T-cell (primary cell): ENCODE results near the gene TMEM131L. TPM values are rescaled to one million over a fixed set of nuclear protein-coding genes. Genes with fewer than 3 reads are reported as not detected.
A peak's percentile ranks its signal among the peaks of the same experiment; 100 is the strongest.

ENCODE experiments used
- ATAC-seq, 4 experiments: fragments of 200-7000 bp in 3 of 4; fragments of 150-1000 bp in 1 of 4; cut with Tn5 transposase; replicated peaks in 1 of 4; 1 replicate in 3 of 4; 2 replicates in 1 of 4; pipeline ENCODE4 v1.10.0; 2021; ENCODE audit warnings: moderate library complexity in 3 of 4, mild to moderate bottlenecking in 2 of 4, moderate number of reproducible peaks in 1 of 4
- CTCF ChIA-PET, 2 donors: fragments of 300-600 bp; sonication (Branson Sonifier 250); formaldehyde crosslinking; loops; one replicate each; lab custom pipeline; 2022; ENCODE audit warnings: antibody characterized with exemption in 2 of 2; lab: Charles Lee
- POLR2A ChIA-PET, 2 donors: fragments of 300-600 bp; sonication (Branson Sonifier 250); formaldehyde crosslinking; loops; one replicate each; lab custom pipeline; 2022; ENCODE audit warnings: antibody characterized with exemption in 2 of 2; lab: Charles Lee
- DNase-seq, 35 experiments: peaks; one replicate each; pipeline versions ENCODE4 v3.0.0 to v3.0.0-alpha.2; 2013 to 2023
- H3K27ac ChIP-seq: one replicate; pipeline ENCODE4 v1.5.1; 2013; ENCODE audit warnings: low read length
- H3K27me3 ChIP-seq, 2 experiments: replicated peaks in 1 of 2; 1 replicate in 1 of 2; 2 replicates in 1 of 2; pipeline versions ENCODE4 v1.6.1 to v1.7.0; 2013; ENCODE audit warnings: low read length in 1 of 2, mixed read lengths in 1 of 2; ENCODE audit not compliant: control insufficient read depth in 2 of 2, insufficient read depth in 2 of 2; ENCODE audit errors: extremely low read depth in 1 of 2
- H3K36me3 ChIP-seq, 2 donors: 1 replicate in 1 of 2; 2 replicates in 1 of 2; pipeline versions ENCODE4 v1.6.1 to v1.7.0; 2013; ENCODE audit warnings: low read length in 1 of 2; ENCODE audit not compliant: control insufficient read depth in 2 of 2, insufficient read depth in 1 of 2; ENCODE audit errors: extremely low read depth in 1 of 2
- H3K4me1 ChIP-seq, 2 experiments: 1 replicate in 1 of 2; 2 replicates in 1 of 2; pipeline versions ENCODE4 v1.6.1 to v1.7.0; 2013; ENCODE audit warnings: low read length in 2 of 2, mixed read lengths in 1 of 2; ENCODE audit not compliant: insufficient read depth in 2 of 2, control insufficient read depth in 1 of 2; ENCODE audit errors: extremely low read depth in 1 of 2
- H3K4me3 ChIP-seq, 2 donors: 1 replicate in 1 of 2; 2 replicates in 1 of 2; pipeline versions ENCODE4 v1.5.1 to v1.7.0; 2013; ENCODE audit warnings: mild to moderate bottlenecking in 2 of 2, low read length in 1 of 2, moderate library complexity in 1 of 2; ENCODE audit not compliant: control insufficient read depth in 1 of 2; ENCODE audit errors: extremely low read depth in 1 of 2
- H3K9me3 ChIP-seq: 2 replicates; pipeline ENCODE4 v1.7.0; 2013
- H3K27ac Mint-ChIP-seq, 2 donors: one replicate each; pipeline ENCODE4 v1.8.0; 2020 to 2021; ENCODE audit warnings: mild to moderate bottlenecking in 2 of 2, mixed read lengths in 2 of 2
- H3K27me3 Mint-ChIP-seq, 2 donors: one replicate each; pipeline ENCODE4 v1.8.0; 2021 to 2022; ENCODE audit warnings: mixed read lengths in 2 of 2
- H3K36me3 Mint-ChIP-seq: one replicate; pipeline ENCODE4 v1.8.0; 2021; ENCODE audit warnings: mixed read lengths
- H3K4me1 Mint-ChIP-seq, 3 donors: one replicate each; pipeline ENCODE4 v1.8.0; 2020 to 2022; ENCODE audit warnings: mixed read lengths in 3 of 3, mild to moderate bottlenecking in 1 of 3
- H3K4me3 Mint-ChIP-seq, 3 donors: one replicate each; pipeline ENCODE4 v1.8.0; 2020 to 2022; ENCODE audit warnings: mild to moderate bottlenecking in 3 of 3, mixed read lengths in 3 of 3, moderate library complexity in 3 of 3
- H3K9me3 Mint-ChIP-seq, 3 donors: one replicate each; pipeline ENCODE4 v1.8.0; 2020 to 2022; ENCODE audit warnings: mixed read lengths in 3 of 3
- WGBS: methylation state at CpG from one replicate; pipeline ENCODE4 v1.1.5; 2013; ENCODE audit warnings: missing lambda C conversion rate; ENCODE audit not compliant: insufficient coverage; 5-methylcytosine and 5-hydroxymethylcytosine counted together
- total RNA-seq, 35 experiments: library from RNA in 6 of 35; stranded (reverse) in 6 of 35; fragments of 120-200 nt in 1 of 35; gene quantifications; one replicate each; pipeline versions ENCODE4 v1.2.1 to v1.2.4 and lab custom pipeline; 2013 to 2026

Gene TMEM131L
- total RNA-seq, 5 donors from 2014 or later (not counting 1 experiment from before 2014, with no cell fraction given), result 60.7 to 115 (median 72.6) TPM

GRCh38 chr4:153591441-153591840 lies 125.3 kb downstream of the TMEM131L start:
- Mint-ChIP-seq H3K27me3 (no peaks in the 10 kb centered on the region), H3K36me3 (peaks cover 70% of the 10 kb centered on the region), H3K9me3 (no peaks in the 10 kb centered on the region), H3K27ac (peak overlapping the region in 1 of 2 donors; percentile 58), H3K4me1 (peaks cover 7 to 8% (median 8%) of the 10 kb centered on the region in 3 donors), H3K4me3 (no peak overlapping the region)
- DNase-seq, result no peak
- POLR2A ChIA-PET, result no interaction called here
- CTCF ChIA-PET, result no interaction called here
- 88% methylated on average over 3 of the region's 8 CpGs for WGBS
- H3K4me3 ChIP-seq, result no peak overlapping the region
- no peak for ATAC-seq
- H3K4me1 ChIP-seq, result no peaks in the 10 kb centered on the region
- peaks cover 7 to 90% of the 10 kb centered on the region in 2 donors for H3K36me3 ChIP-seq
- no peaks in the 10 kb centered on the region for H3K9me3 ChIP-seq
- no peak overlapping the region for H3K27ac ChIP-seq
- H3K27me3 ChIP-seq, result no peaks in the 10 kb centered on the region

GRCh38 chr4:153592064-153592463 lies 125.9 kb downstream of the TMEM131L start:
- H3K9me3 Mint-ChIP-seq, result no peaks in the 10 kb centered on the region
- POLR2A ChIA-PET, result interaction anchor here in 1 of 2 donors (0.6 kb wide), 1 partner anchor 424 kb away, joined by 4 read pairs; no protein-coding TSS in a partner anchor
- no CpG with 5 or more reads among the region's 2 CpGs for WGBS
- ATAC-seq, result no peak
- H3K27ac Mint-ChIP-seq, result no peak overlapping the region
- no peaks in the 10 kb centered on the region for H3K27me3 Mint-ChIP-seq
- peaks cover 7 to 88% of the 10 kb centered on the region in 2 donors for H3K36me3 ChIP-seq
- peaks cover 69% of the 10 kb centered on the region for H3K36me3 Mint-ChIP-seq
- peaks cover 7 to 8% (median 7%) of the 10 kb centered on the region in 3 donors for H3K4me1 Mint-ChIP-seq
- H3K27ac ChIP-seq, result no peak overlapping the region
- no peaks in the 10 kb centered on the region for H3K4me1 ChIP-seq
- H3K9me3 ChIP-seq, result no peaks in the 10 kb centered on the region
- no peaks in the 10 kb centered on the region for H3K27me3 ChIP-seq
- H3K4me3 Mint-ChIP-seq, result no peak overlapping the region
- CTCF ChIA-PET, result no interaction called here
- no peak for DNase-seq
- H3K4me3 ChIP-seq, result no peak overlapping the region

- ChIA-PET POLR2A (interaction anchor here in 1 of 2 donors (0.6 kb wide), 1 partner anchor 128 kb away, joined by 7 read pairs; no protein-coding TSS in a partner anchor), CTCF (interaction anchor here (0.5 to 1.0 kb wide), 2 partner anchors 11 to 299 kb away, joined by 3 to 5 read pairs; no protein-coding TSS in a partner anchor)
- WGBS, result 100% methylated on average over 1 of the region's 5 CpGs
- Histone ChIP-seq H3K4me3 (no peak overlapping the region), H3K4me1 (no peaks in the 10 kb centered on the region), H3K27me3 (no peaks in the 10 kb centered on the region), H3K36me3 (peaks cover 7 to 89% of the 10 kb centered on the region in 2 donors), H3K27ac (no peak overlapping the region), H3K9me3 (no peaks in the 10 kb centered on the region)
- no peak for DNase-seq
- no peak overlapping the region for H3K4me3 Mint-ChIP-seq
- H3K4me1 Mint-ChIP-seq, result peaks cover 4 to 7% (median 5%) of the 10 kb centered on the region in 3 donors
- H3K27ac Mint-ChIP-seq, result no peak overlapping the region
- no peaks in the 10 kb centered on the region for H3K9me3 Mint-ChIP-seq
- no peaks in the 10 kb centered on the region for H3K27me3 Mint-ChIP-seq
- H3K36me3 Mint-ChIP-seq, result peaks cover 65% of the 10 kb centered on the region
- ATAC-seq, result no peak
These were observed 127.0 kb downstream of the TMEM131L start for GRCh38 chr4:153593161-153593560.

- H3K27me3 Mint-ChIP-seq, result no peaks in the 10 kb centered on the region
- no peaks in the 10 kb centered on the region for H3K27me3 ChIP-seq
- CTCF ChIA-PET, result interaction anchor here in 1 of 2 donors (1.0 kb wide), 2 partner anchors 10 to 300 kb away, joined by 3 to 5 read pairs; no protein-coding TSS in a partner anchor
- H3K4me3 ChIP-seq, result no peak overlapping the region
- DNase-seq, result no peak
- H3K27ac Mint-ChIP-seq, result no peak overlapping the region
- no peak overlapping the region for H3K27ac ChIP-seq
- POLR2A ChIA-PET, result interaction anchor here in 1 of 2 donors (0.5 to 0.6 kb wide), 2 partner anchors 24 to 129 kb away, joined by 3 to 4 read pairs; no protein-coding TSS in a partner anchor
- H3K9me3 ChIP-seq, result no peaks in the 10 kb centered on the region
- H3K36me3 ChIP-seq, result peaks cover 3 to 89% of the 10 kb centered on the region in 2 donors
- H3K9me3 Mint-ChIP-seq, result no peaks in the 10 kb centered on the region
- no peak overlapping the region for H3K4me3 Mint-ChIP-seq
- WGBS, result no CpG with 5 or more reads among the region's 2 CpGs
- no peak for ATAC-seq
- peaks cover 0 to 5% (median 4%) of the 10 kb centered on the region in 3 donors for H3K4me1 Mint-ChIP-seq
- H3K36me3 Mint-ChIP-seq, result peaks cover 63% of the 10 kb centered on the region
- no peaks in the 10 kb centered on the region for H3K4me1 ChIP-seq
These were observed 128.1 kb downstream of the TMEM131L start for GRCh38 chr4:153594210-153594609.

GRCh38 chr4:153595894-153596601 lies 129.9 kb downstream of the TMEM131L start:
- H3K4me3 ChIP-seq, result no peak overlapping the region
- peaks cover 49% of the 10 kb centered on the region for H3K36me3 Mint-ChIP-seq
- 50% methylated on average over 1 of the region's 6 CpGs for WGBS
- H3K9me3 Mint-ChIP-seq, result no peaks in the 10 kb centered on the region
- H3K9me3 ChIP-seq, result no peaks in the 10 kb centered on the region
- POLR2A ChIA-PET, result interaction anchor here in 1 of 2 donors (0.6 kb wide), 1 partner anchor 95 kb away, joined by 4 read pairs; no protein-coding TSS in a partner anchor
- peak overlapping the region; percentile 17 to 69 for H3K27ac Mint-ChIP-seq
- H3K4me1 Mint-ChIP-seq, result peaks cover 0 to 5% (median 4%) of the 10 kb centered on the region in 3 donors
- peaks cover 9 to 88% of the 10 kb centered on the region in 2 donors for H3K36me3 ChIP-seq
- H3K4me1 ChIP-seq, result no peaks in the 10 kb centered on the region
- no peaks in the 10 kb centered on the region for H3K27me3 ChIP-seq
- no peak for DNase-seq
- ATAC-seq, result no peak
- H3K27me3 Mint-ChIP-seq, result no peaks in the 10 kb centered on the region
- H3K27ac ChIP-seq, result no peak overlapping the region
- H3K4me3 Mint-ChIP-seq, result no peak overlapping the region
- CTCF ChIA-PET, result interaction anchor here in 1 of 2 donors (2.3 kb wide), 1 partner anchor 54 kb away, joined by 6 read pairs; no protein-coding TSS in a partner anchor

GRCh38 chr4:153602758-153603157 lies 136.6 kb downstream of the TMEM131L start:
- Histone ChIP-seq H3K4me1 (no peaks in the 10 kb centered on the region), H3K9me3 (no peaks in the 10 kb centered on the region), H3K36me3 (peaks cover 22 to 87% of the 10 kb centered on the region in 2 donors), H3K4me3 (no peak overlapping the region), H3K27ac (no peak overlapping the region), H3K27me3 (no peaks in the 10 kb centered on the region)
- H3K4me3 Mint-ChIP-seq, result no peak overlapping the region
- H3K27me3 Mint-ChIP-seq, result no peaks in the 10 kb centered on the region
- ChIA-PET CTCF (no interaction called here), POLR2A (no interaction called here)
- peaks cover 54% of the 10 kb centered on the region for H3K36me3 Mint-ChIP-seq
- ATAC-seq, result no peak
- H3K4me1 Mint-ChIP-seq, result peaks cover 11 to 16% (median 15%) of the 10 kb centered on the region in 3 donors
- no peak for DNase-seq
- peak overlapping the region; percentile 11 to 34 for H3K27ac Mint-ChIP-seq
- no peaks in the 10 kb centered on the region for H3K9me3 Mint-ChIP-seq
- no CpG with 5 or more reads among the region's 3 CpGs for WGBS
